Endodermal cell (in vitro differentiated cells): ENCODE results near the gene TSACC. TPM values are rescaled to one million over a fixed set of nuclear protein-coding genes. Genes with fewer than 3 reads are reported as not detected.

Experiments used
- DNase-seq: peaks from one replicate; pipeline ENCODE4 v3.0.0-alpha.2; 2017
- H3K27ac ChIP-seq: 2 replicates; pipeline ENCODE4 v1.5.1; 2013; ENCODE audit warnings: mild to moderate bottlenecking, low read depth, low read length, moderate library complexity
- H3K27me3 ChIP-seq: 2 replicates; pipeline ENCODE4 v1.6.1; 2013; ENCODE audit warnings: mild to moderate bottlenecking, low read length, moderate library complexity; ENCODE audit not compliant: insufficient read depth, control insufficient read depth, poor library complexity, severe bottlenecking
- H3K36me3 ChIP-seq: 2 replicates; pipeline ENCODE4 v1.7.0; 2013; ENCODE audit warnings: mild to moderate bottlenecking, low read length, moderate library complexity; ENCODE audit not compliant: control insufficient read depth, insufficient read depth
- H3K4me1 ChIP-seq: one replicate; pipeline ENCODE4 v1.7.0; 2013; ENCODE audit warnings: low read length; ENCODE audit not compliant: control insufficient read depth, insufficient read depth
- H3K4me3 ChIP-seq: 2 replicates; pipeline ENCODE4 v1.5.1; 2013; ENCODE audit warnings: mild to moderate bottlenecking, low read length, moderate library complexity
- H3K9ac ChIP-seq: 2 replicates; pipeline ENCODE4 v1.6.1; 2013; ENCODE audit warnings: mild to moderate bottlenecking, low read length, moderate library complexity; ENCODE audit not compliant: poor library complexity, severe bottlenecking; ENCODE audit errors: extremely low read depth
- H3K9me3 ChIP-seq: 2 replicates; pipeline ENCODE4 v1.6.1; 2013; ENCODE audit warnings: mild to moderate bottlenecking, low read length, moderate library complexity; ENCODE audit not compliant: control insufficient read depth
- H3K27ac Mint-ChIP-seq: 2 replicates; pipeline ENCODE4 v1.8.0; 2020; ENCODE audit warnings: mixed read lengths
- H3K27me3 Mint-ChIP-seq: 2 replicates; pipeline ENCODE4 v1.8.0; 2021; ENCODE audit warnings: mild to moderate bottlenecking, mixed read lengths; ENCODE audit not compliant: insufficient read depth
- H3K36me3 Mint-ChIP-seq: 2 replicates; pipeline ENCODE4 v1.8.0; 2020; ENCODE audit warnings: low read depth, mixed read lengths
- H3K4me1 Mint-ChIP-seq: 2 replicates; pipeline ENCODE4 v1.8.0; 2020; ENCODE audit warnings: mixed read lengths
- H3K4me3 Mint-ChIP-seq: 2 replicates; pipeline ENCODE4 v1.8.0; 2020; ENCODE audit warnings: mild to moderate bottlenecking, moderate library complexity, mixed read lengths
- H3K9me3 Mint-ChIP-seq: 2 replicates; pipeline ENCODE4 v1.8.0; 2020; ENCODE audit warnings: mild to moderate bottlenecking, mixed read lengths
- WGBS, 2 experiments: methylation state at CpG; one replicate each; pipeline versions ENCODE4 v1.1.5 to v1.1.7; 2013; ENCODE audit warnings: missing lambda C conversion rate in 2 of 2, mixed read lengths in 1 of 2; ENCODE audit not compliant: insufficient coverage in 1 of 2, insufficient read length in 1 of 2; 5-methylcytosine and 5-hydroxymethylcytosine counted together
- total RNA-seq, 2 donors: library from RNA; stranded (reverse); fragmentation: NEBNext Ultra II Directional in 1 of 2; extraction: Animal tissue kit (Norgen Biotek cat#: 25700) in 1 of 2; gene quantifications; 2 replicates in 1 of 2; 3 replicates in 1 of 2; pipeline ENCODE4 v1.2.1, GENCODE V29; 2021
- TF ChIP-seq, protein P1 (sequence below): fragments of 200-600 bp; sonication (generic); conservative IDR thresholded peaks from 2 replicates; pipeline ENCODE4 v1.5.0; 2021; ENCODE audit warnings: antibody characterized with exemption, mild to moderate bottlenecking

TSACC gene
- total RNA-seq, 2 donors from 2014 or later, result 0.62 to 1.6 TPM

DNA sequence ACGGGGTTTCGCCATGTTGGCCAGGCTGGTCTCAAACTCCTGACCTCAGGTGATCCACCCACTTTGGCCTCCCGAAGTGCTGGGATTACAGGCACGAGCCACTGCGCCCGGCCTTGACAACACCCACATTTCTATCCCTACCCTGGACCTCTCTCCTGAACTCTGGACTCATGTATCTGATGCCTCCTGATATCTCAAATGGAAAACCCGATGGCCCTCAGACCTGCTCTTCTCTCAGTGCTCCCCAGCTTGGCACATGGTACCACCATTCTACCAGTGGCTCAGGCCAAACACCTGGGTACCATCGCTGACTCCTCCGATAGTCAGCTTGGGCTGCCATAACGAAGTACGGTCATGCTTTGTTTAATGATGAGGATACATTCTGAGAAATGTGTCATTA lies 22.2 kb downstream of the TSACC start:
- Histone ChIP-seq H3K4me3 (no peak overlapping the region), H3K27ac (no peak overlapping the region), H3K4me1 (no peaks in the 10 kb centered on the region), H3K9me3 (no peaks in the 10 kb centered on the region), H3K36me3 (no peaks in the 10 kb centered on the region), H3K9ac (no peak overlapping the region), H3K27me3 (peaks cover 12% of the 10 kb centered on the region)
- H3K36me3 Mint-ChIP-seq, result no peaks in the 10 kb centered on the region
- H3K27ac Mint-ChIP-seq, result no peak overlapping the region
- DNase-seq, result no peak
- TF ChIP-seq, protein P1, sequence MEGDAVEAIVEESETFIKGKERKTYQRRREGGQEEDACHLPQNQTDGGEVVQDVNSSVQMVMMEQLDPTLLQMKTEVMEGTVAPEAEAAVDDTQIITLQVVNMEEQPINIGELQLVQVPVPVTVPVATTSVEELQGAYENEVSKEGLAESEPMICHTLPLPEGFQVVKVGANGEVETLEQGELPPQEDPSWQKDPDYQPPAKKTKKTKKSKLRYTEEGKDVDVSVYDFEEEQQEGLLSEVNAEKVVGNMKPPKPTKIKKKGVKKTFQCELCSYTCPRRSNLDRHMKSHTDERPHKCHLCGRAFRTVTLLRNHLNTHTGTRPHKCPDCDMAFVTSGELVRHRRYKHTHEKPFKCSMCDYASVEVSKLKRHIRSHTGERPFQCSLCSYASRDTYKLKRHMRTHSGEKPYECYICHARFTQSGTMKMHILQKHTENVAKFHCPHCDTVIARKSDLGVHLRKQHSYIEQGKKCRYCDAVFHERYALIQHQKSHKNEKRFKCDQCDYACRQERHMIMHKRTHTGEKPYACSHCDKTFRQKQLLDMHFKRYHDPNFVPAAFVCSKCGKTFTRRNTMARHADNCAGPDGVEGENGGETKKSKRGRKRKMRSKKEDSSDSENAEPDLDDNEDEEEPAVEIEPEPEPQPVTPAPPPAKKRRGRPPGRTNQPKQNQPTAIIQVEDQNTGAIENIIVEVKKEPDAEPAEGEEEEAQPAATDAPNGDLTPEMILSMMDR, result no peak
- H3K27me3 Mint-ChIP-seq, result peaks cover 32% of the 10 kb centered on the region
- no peaks in the 10 kb centered on the region for H3K9me3 Mint-ChIP-seq
- no peak overlapping the region for H3K4me3 Mint-ChIP-seq
- H3K4me1 Mint-ChIP-seq, result peaks cover 6% of the 10 kb centered on the region
- WGBS, 2 experiments, result 93 to 95% methylated on average over 9 to 11 of the region's 11 CpGs

DNA sequence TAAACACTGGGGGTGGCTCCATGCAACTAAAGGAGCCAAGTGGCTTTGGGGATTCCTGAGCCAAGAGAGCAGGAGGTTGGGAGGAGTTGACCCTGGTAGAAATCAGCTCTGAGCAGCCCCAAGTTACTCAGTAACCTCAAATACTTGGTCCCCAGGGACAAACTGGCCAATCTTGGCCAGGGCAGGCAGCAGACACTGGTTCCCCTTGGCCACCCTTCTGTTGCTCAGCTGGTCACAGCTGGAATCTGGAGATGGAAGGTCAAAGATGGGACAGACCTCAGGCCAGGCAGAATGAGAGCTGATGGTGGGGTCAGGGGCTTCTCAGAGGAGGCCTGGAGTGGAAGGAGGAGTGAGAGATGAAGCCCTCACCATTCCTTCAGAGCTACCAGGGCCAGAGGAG lies 27.4 kb downstream of the TSACC start:
- H3K36me3 Mint-ChIP-seq, result no peaks in the 10 kb centered on the region
- no peak overlapping the region for H3K4me3 Mint-ChIP-seq
- H3K9me3 ChIP-seq, result no peaks in the 10 kb centered on the region
- H3K27ac Mint-ChIP-seq, result no peak overlapping the region
- TF ChIP-seq, protein P1, result no peak
- H3K9me3 Mint-ChIP-seq, result no peaks in the 10 kb centered on the region
- peaks cover 13% of the 10 kb centered on the region for H3K27me3 ChIP-seq
- H3K36me3 ChIP-seq, result no peaks in the 10 kb centered on the region
- H3K4me1 Mint-ChIP-seq, result peaks cover 16% of the 10 kb centered on the region
- no peak overlapping the region for H3K4me3 ChIP-seq
- peaks cover 6% of the 10 kb centered on the region for H3K4me1 ChIP-seq
- peaks cover 24% of the 10 kb centered on the region for H3K27me3 Mint-ChIP-seq
- DNase-seq, result no peak
- no peak overlapping the region for H3K9ac ChIP-seq
- H3K27ac ChIP-seq, result no peak overlapping the region

- Mint-ChIP-seq H3K4me3 (no peak overlapping the region), H3K9me3 (no peaks in the 10 kb centered on the region)
- TF ChIP-seq, protein P1, result no peak
Measured at GRCh38 chr1:156366378-156367166, 28.2 kb downstream of the TSACC start.

More at GRCh38 chr1:156366378-156367166, 28.2 kb downstream of the TSACC start:
- Histone ChIP-seq H3K36me3 (no peaks in the 10 kb centered on the region), H3K4me1 (peaks cover 6% of the 10 kb centered on the region), H3K9ac (no peak overlapping the region), H3K9me3 (no peaks in the 10 kb centered on the region), H3K27me3 (peaks cover 16% of the 10 kb centered on the region), H3K27ac (no peak overlapping the region), H3K4me3 (no peak overlapping the region)
- no peak for DNase-seq
- no peak overlapping the region for H3K27ac Mint-ChIP-seq
- 87 to 100% methylated on average over 3 to 5 of the region's 5 CpGs for WGBS, 2 experiments
- peaks cover 25% of the 10 kb centered on the region for H3K27me3 Mint-ChIP-seq
- H3K4me1 Mint-ChIP-seq, result peaks cover 16% of the 10 kb centered on the region
- H3K36me3 Mint-ChIP-seq, result no peaks in the 10 kb centered on the region
